Measurements from ENCODE around the gene AURKAIP1.

GRCh38 chr1:1418464-1419362 is 43.7 kb upstream of the AURKAIP1 start:
- TF ChIP-seq, protein P1, sequence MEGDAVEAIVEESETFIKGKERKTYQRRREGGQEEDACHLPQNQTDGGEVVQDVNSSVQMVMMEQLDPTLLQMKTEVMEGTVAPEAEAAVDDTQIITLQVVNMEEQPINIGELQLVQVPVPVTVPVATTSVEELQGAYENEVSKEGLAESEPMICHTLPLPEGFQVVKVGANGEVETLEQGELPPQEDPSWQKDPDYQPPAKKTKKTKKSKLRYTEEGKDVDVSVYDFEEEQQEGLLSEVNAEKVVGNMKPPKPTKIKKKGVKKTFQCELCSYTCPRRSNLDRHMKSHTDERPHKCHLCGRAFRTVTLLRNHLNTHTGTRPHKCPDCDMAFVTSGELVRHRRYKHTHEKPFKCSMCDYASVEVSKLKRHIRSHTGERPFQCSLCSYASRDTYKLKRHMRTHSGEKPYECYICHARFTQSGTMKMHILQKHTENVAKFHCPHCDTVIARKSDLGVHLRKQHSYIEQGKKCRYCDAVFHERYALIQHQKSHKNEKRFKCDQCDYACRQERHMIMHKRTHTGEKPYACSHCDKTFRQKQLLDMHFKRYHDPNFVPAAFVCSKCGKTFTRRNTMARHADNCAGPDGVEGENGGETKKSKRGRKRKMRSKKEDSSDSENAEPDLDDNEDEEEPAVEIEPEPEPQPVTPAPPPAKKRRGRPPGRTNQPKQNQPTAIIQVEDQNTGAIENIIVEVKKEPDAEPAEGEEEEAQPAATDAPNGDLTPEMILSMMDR (conservative IDR thresholded peaks at IDR 0.05 in 1 of 2, IDR thresholded peaks at IDR 0.05 in 1 of 2; ENCODE audit: low read depth in 1 of 2, low read length in 2 of 2) = no peak
- no peak for TF ChIP-seq EZH2 (IDR thresholded peaks at IDR 0.05; ENCODE audit: low read length, missing control alignments)
